Measurements from ENCODE around the gene KIF25. TPM values are rescaled to one million over a fixed set of nuclear protein-coding genes. Genes with fewer than 3 reads are reported as not detected.
"Not testable (repeated sequence)": the region's sequence is repeated elsewhere in the genome, so short reads cannot be mapped to it uniquely, and the experiment has no call there.

KIF25 gene
- polyA plus RNA-seq, 2 donors = 0.05 to 0.10 TPM

DNA sequence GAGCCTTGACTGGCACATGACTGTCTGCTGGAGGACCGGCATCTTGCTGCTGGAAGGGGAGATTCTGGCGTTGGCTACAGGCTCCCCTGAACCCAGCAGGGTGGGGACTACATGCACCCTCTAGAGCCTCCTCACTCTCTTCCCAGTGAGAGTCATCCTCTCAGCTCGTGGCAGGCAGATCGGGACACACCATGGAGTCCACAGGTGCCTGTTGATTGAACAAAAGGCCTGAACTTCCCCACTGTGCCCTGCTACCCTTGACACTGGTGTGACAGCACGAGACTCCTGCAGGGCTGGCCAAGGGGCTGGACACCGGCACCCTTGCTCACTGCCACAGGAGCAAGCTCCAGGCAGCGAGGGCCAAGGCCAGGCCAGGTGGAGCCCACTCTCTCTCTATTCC lies 73.3 kb downstream of the KIF25 start:
- WGBS, 2 donors = 87 to 91% methylated on average over 7 of the region's 7 CpGs
- Histone ChIP-seq H3K27me3 (ENCODE audit: control insufficient read depth in 1 of 2, insufficient read depth in 2 of 2, low read length in 2 of 2) (no peaks in the 10 kb centered on the region), H3K36me3 (ENCODE audit: control insufficient read depth in 2 of 2, insufficient read depth in 2 of 2, low read length in 1 of 2) (no peaks in the 10 kb centered on the region), H3K4me3 (ENCODE audit: low read depth in 1 of 2, low read length in 2 of 2) (no peak overlapping the region), H3K4me1 (ENCODE audit: control insufficient read depth in 2 of 2, insufficient read depth in 2 of 2, low read length in 1 of 2) (no peaks in the 10 kb centered on the region), H3K9me3 (ENCODE audit: control insufficient read depth in 2 of 2, insufficient read depth in 1 of 2, low read depth in 1 of 2, low read length in 1 of 2) (peaks cover 0 to 2% of the 10 kb centered on the region in 2 donors), H3K27ac (ENCODE audit: low read depth in 2 of 2, low read length in 1 of 2) (no peak overlapping the region)

DNA sequence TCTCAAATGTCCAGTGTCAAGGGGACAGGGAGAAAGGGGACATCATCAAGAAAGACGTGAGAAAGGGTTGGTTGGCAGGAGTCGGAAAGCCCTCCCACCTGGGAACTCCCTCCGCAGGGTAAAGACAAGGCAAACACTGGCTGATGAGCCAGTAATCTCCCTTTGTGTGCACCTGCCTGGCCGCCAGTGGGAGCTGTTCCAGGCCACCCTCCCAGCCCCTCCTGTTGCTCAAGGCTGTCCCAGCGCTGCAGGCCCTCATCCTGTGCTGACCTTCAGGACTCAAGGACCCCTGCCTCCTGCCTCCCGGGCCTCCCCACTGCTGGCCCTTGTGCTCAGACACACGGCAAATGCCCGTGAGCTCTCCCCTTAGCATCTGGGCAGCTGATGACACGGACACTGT lies 74.1 kb downstream of the KIF25 start:
- Histone ChIP-seq H3K9me3 (ENCODE audit: control insufficient read depth in 2 of 2, insufficient read depth in 1 of 2, low read depth in 1 of 2, low read length in 1 of 2) (peaks cover 0 to 2% of the 10 kb centered on the region in 2 donors), H3K36me3 (ENCODE audit: control insufficient read depth in 2 of 2, insufficient read depth in 2 of 2, low read length in 1 of 2) (no peaks in the 10 kb centered on the region), H3K4me1 (ENCODE audit: control insufficient read depth in 2 of 2, insufficient read depth in 2 of 2, low read length in 1 of 2) (no peaks in the 10 kb centered on the region), H3K27ac (ENCODE audit: low read depth in 2 of 2, low read length in 1 of 2) (no peak overlapping the region), H3K4me3 (ENCODE audit: low read depth in 1 of 2, low read length in 2 of 2) (no peak overlapping the region), H3K27me3 (ENCODE audit: control insufficient read depth in 1 of 2, insufficient read depth in 2 of 2, low read length in 2 of 2) (no peaks in the 10 kb centered on the region)
- WGBS, 2 donors = 61 to 70% methylated on average over 9 of the region's 9 CpGs

DNA sequence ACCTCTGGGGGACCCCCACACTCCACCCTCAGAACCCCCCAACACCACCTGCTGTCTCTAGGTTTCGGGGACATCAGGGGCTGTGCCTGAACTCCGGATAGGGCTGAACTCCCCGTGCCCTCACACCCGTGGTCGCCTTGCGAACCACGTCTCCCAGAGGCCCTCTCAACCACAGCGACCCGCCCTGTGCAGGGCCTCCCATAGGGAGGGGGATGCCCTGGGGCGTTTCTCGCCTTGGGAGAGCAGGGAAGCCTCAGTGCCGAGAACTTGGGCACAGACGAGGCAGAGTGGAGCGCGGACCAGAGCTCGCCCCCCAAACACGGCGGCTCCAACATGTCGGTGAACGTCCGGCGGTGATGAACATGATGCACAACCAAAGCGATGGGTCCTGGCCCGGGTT lies 74.8 kb downstream of the KIF25 start:
- WGBS, 2 donors = 77 to 84% methylated on average over 24 of the region's 24 CpGs
- Histone ChIP-seq H3K27me3 (ENCODE audit: control insufficient read depth in 1 of 2, insufficient read depth in 2 of 2, low read length in 2 of 2) (no peaks in the 10 kb centered on the region), H3K9me3 (ENCODE audit: control insufficient read depth in 2 of 2, insufficient read depth in 1 of 2, low read depth in 1 of 2, low read length in 1 of 2) (peaks cover 0 to 2% of the 10 kb centered on the region in 2 donors), H3K4me1 (ENCODE audit: control insufficient read depth in 2 of 2, insufficient read depth in 2 of 2, low read length in 1 of 2) (no peaks in the 10 kb centered on the region), H3K27ac (ENCODE audit: low read depth in 2 of 2, low read length in 1 of 2) (no peak overlapping the region), H3K4me3 (ENCODE audit: low read depth in 1 of 2, low read length in 2 of 2) (no peak overlapping the region), H3K36me3 (ENCODE audit: control insufficient read depth in 2 of 2, insufficient read depth in 2 of 2, low read length in 1 of 2) (no peaks in the 10 kb centered on the region)

DNA sequence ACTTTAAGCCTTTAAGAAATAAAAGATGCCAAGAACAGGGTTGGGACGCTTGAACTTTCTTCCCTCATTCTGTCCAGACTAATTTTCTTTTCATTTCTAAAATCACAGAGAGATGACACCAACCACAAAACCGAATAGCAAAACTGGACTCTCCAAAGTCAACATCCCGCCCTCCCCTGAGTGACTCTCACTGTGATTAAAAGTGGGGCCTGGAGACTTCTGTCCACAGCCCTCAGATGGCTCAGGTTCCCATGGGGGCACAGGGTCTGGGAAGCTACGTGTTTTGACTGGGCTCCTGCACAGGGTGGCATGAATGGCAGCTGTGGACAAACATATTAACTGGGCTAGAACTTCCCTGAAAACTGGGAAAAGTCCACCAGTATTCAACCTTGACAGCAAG lies 75.3 kb downstream of the KIF25 start:
- Histone ChIP-seq H3K36me3 (ENCODE audit: control insufficient read depth in 2 of 2, insufficient read depth in 2 of 2, low read length in 1 of 2) (no peaks in the 10 kb centered on the region), H3K27me3 (ENCODE audit: control insufficient read depth in 1 of 2, insufficient read depth in 2 of 2, low read length in 2 of 2) (no peaks in the 10 kb centered on the region), H3K27ac (ENCODE audit: low read depth in 2 of 2, low read length in 1 of 2) (no peak overlapping the region), H3K9me3 (ENCODE audit: control insufficient read depth in 2 of 2, insufficient read depth in 1 of 2, low read depth in 1 of 2, low read length in 1 of 2) (peaks cover 0 to 2% of the 10 kb centered on the region in 2 donors), H3K4me1 (ENCODE audit: control insufficient read depth in 2 of 2, insufficient read depth in 2 of 2, low read length in 1 of 2) (no peaks in the 10 kb centered on the region), H3K4me3 (ENCODE audit: low read depth in 1 of 2, low read length in 2 of 2) (no peak overlapping the region)
- WGBS, 2 donors = 54 to 59% methylated on average over 4 of the region's 4 CpGs

DNA sequence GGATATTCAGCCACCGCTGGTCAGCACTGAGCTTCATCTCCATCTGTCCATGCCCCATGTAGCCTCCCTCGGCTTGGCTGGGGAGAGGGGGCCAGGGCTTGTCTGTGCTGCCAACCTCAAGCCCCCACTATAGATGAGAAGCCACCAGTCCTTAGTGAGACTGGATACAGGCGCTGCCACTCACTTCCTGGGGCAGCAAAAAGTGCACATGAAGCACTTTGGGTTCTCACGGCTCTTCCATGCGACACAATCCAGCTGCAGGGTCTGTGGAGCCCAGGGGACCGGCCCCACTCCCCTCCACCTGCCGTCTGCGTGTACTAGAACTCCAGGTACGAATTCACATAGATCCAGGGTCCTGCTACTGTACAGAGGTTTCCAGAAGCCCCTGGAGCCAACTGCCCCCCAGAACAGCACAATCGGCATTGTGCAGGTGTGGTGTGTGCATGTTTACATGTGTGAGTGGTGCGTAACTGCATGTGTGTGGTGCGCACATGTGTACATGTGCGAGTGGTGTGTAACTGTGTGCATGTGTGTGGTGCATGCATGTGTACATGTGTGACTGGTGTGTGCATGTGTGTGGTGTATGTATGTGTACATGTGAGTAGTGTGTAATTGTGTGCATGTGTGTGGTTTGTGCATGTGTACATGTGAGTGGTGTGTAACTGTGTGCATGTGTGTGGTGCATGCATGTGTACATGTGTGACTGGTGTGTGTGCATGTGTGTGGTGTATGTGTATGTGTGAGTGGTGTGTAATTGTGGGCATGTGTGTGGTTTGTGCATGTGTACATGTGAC lies 76.7 kb downstream of the KIF25 start:
- H3K27ac ChIP-seq (ENCODE audit: low read depth in 2 of 2, low read length in 1 of 2) = no peak overlapping the region
- H3K9me3 ChIP-seq (ENCODE audit: control insufficient read depth in 2 of 2, insufficient read depth in 1 of 2, low read depth in 1 of 2, low read length in 1 of 2) = peaks cover 0 to 2% of the 10 kb centered on the region in 2 donors
- WGBS, 2 donors = 77 to 87% methylated on average over 13 of the region's 13 CpGs
- no peaks in the 10 kb centered on the region for H3K4me1 ChIP-seq (ENCODE audit: control insufficient read depth in 2 of 2, insufficient read depth in 2 of 2, low read length in 1 of 2)
- no peaks in the 10 kb centered on the region for H3K36me3 ChIP-seq (ENCODE audit: control insufficient read depth in 2 of 2, insufficient read depth in 2 of 2, low read length in 1 of 2)
- no peaks in the 10 kb centered on the region for H3K27me3 ChIP-seq (ENCODE audit: control insufficient read depth in 1 of 2, insufficient read depth in 2 of 2, low read length in 2 of 2)
- H3K4me3 ChIP-seq (ENCODE audit: low read depth in 1 of 2, low read length in 2 of 2) = no peak overlapping the region

DNA sequence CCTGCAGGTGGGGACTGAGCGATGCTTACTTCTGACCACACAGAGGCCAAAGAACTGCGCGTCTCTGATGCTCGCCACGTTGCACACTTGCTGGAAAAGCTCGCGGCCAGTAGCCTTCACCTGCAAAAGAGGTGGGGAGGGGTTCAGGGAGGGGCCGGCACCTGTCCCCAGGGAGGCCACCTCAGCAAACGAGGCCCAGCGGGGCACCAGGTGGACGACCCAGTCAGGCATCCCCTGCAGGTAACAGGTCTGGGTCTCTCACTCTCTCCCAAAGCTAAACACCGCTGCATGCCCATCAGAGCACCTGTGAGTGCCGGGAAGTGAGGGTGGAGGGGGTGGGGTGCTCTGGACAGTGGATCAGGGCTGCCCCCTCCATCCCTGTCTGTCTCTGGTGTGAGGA lies 77.7 kb downstream of the KIF25 start:
- no peak overlapping the region for H3K4me3 ChIP-seq (ENCODE audit: low read depth in 1 of 2, low read length in 2 of 2)
- peaks cover 0 to 2% of the 10 kb centered on the region in 2 donors for H3K9me3 ChIP-seq (ENCODE audit: control insufficient read depth in 2 of 2, insufficient read depth in 1 of 2, low read depth in 1 of 2, low read length in 1 of 2)
- H3K36me3 ChIP-seq (ENCODE audit: control insufficient read depth in 2 of 2, insufficient read depth in 2 of 2, low read length in 1 of 2) = no peaks in the 10 kb centered on the region
- 79 to 88% methylated on average over 13 of the region's 13 CpGs for WGBS, 2 donors
- H3K4me1 ChIP-seq (ENCODE audit: control insufficient read depth in 2 of 2, insufficient read depth in 2 of 2, low read length in 1 of 2) = no peaks in the 10 kb centered on the region
- H3K27me3 ChIP-seq (ENCODE audit: control insufficient read depth in 1 of 2, insufficient read depth in 2 of 2, low read length in 2 of 2) = no peaks in the 10 kb centered on the region
- H3K27ac ChIP-seq (ENCODE audit: low read depth in 2 of 2, low read length in 1 of 2) = no peak overlapping the region

DNA sequence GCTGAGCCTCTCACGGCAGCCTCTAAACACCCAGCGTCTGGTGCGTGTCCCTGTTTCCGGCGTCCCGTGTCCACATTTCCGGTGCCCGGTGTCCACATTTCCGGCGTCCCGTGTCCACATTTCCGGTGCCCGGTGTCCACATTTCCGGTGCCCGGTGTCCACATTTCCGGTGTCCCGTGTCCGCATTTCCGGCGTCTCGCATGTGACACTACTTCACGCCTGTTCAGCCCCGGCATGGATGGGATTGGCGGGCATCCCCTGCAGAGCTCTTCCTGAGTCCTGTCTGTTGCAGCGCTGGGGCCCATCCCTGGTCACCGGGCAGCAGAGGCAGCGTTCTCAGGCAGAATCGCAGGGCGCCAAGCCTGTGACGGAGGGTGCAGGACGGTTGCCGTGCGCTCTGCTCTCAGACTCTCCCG lies 78.3 kb downstream of the KIF25 start:
- no peak overlapping the region for H3K27ac ChIP-seq (ENCODE audit: low read depth in 2 of 2, low read length in 1 of 2)
- no peaks in the 10 kb centered on the region for H3K4me1 ChIP-seq (ENCODE audit: control insufficient read depth in 2 of 2, insufficient read depth in 2 of 2, low read length in 1 of 2)
- H3K36me3 ChIP-seq (ENCODE audit: control insufficient read depth in 2 of 2, insufficient read depth in 2 of 2, low read length in 1 of 2) = no peaks in the 10 kb centered on the region
- H3K9me3 ChIP-seq (ENCODE audit: control insufficient read depth in 2 of 2, insufficient read depth in 1 of 2, low read depth in 1 of 2, low read length in 1 of 2) = peaks cover 0 to 2% of the 10 kb centered on the region in 2 donors
- H3K27me3 ChIP-seq (ENCODE audit: control insufficient read depth in 1 of 2, insufficient read depth in 2 of 2, low read length in 2 of 2) = no peaks in the 10 kb centered on the region
- H3K4me3 ChIP-seq (ENCODE audit: low read depth in 1 of 2, low read length in 2 of 2) = no peak overlapping the region
- 90 to 92% methylated on average over 29 to 34 of the region's 34 CpGs for WGBS, 2 donors

DNA sequence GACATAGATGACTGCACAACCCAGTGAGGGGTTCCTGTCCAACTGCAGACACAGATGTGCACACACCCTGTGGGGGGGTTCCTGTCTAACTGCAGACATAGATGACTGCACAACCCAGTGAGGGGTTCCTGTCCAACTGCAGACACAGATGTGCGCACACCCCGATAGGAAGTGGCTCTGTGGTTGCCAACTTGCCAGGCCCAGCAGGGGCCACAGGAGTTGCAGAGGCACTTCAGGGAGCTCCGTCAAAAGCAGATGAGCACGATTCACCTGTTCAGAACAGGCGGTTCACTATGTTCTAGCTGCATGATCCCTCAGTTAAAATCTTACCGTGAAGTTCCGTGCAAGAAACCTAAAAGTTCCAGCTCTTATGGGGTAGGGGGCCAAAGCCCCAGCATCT lies 79.9 kb downstream of the KIF25 start:
- H3K36me3 ChIP-seq (ENCODE audit: control insufficient read depth in 2 of 2, insufficient read depth in 2 of 2, low read length in 1 of 2); H3K27ac ChIP-seq (ENCODE audit: low read depth in 2 of 2, low read length in 1 of 2); H3K4me1 ChIP-seq (ENCODE audit: control insufficient read depth in 2 of 2, insufficient read depth in 2 of 2, low read length in 1 of 2); H3K27me3 ChIP-seq (ENCODE audit: control insufficient read depth in 1 of 2, insufficient read depth in 2 of 2, low read length in 2 of 2); H3K4me3 ChIP-seq (ENCODE audit: low read depth in 1 of 2, low read length in 2 of 2); H3K9me3 ChIP-seq (ENCODE audit: control insufficient read depth in 2 of 2, insufficient read depth in 1 of 2, low read depth in 1 of 2, low read length in 1 of 2): not testable (repeated sequence)
- WGBS, 2 donors = 88 to 93% methylated on average over 7 of the region's 7 CpGs

DNA sequence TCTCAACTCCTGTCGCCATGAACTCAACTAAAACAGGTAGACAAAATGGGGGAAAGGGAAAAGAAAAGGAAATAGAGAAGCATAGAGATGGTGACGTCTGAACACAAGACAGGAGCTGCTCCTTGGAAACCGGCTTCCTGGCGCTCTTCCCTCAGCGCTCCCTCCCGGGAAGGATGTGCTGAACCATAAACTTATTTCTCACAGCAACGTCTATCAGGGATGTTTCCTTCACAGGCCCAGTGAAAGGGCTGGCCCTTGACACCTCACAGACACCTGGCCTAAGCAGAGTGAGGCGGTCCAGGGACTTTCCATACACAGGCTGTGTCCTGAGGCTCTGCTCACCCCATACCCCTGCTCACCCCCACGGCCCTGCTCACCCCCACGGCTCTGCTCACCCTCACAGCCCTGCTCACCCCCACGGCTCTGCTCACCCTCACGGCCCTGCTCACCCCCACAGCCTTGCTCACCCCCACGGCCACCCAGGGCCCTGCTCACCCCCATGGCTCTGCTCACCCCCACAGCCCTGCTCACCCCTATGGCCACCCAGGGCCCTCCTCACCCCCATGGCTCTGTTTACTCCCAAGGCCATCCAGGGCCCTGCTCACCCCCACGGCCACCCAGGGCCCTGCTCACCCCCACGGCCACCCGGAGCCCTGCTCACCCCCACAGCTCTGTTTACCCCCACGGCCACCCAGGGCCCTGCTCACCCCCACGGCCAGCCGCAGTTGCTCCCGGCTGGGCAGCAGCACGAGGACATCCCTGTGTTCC lies 80.9 kb downstream of the KIF25 start:
- H3K27ac ChIP-seq (ENCODE audit: low read depth in 2 of 2, low read length in 1 of 2) = no peak overlapping the region
- H3K27me3 ChIP-seq (ENCODE audit: control insufficient read depth in 1 of 2, insufficient read depth in 2 of 2, low read length in 2 of 2) = no peaks in the 10 kb centered on the region
- H3K9me3 ChIP-seq (ENCODE audit: control insufficient read depth in 2 of 2, insufficient read depth in 1 of 2, low read depth in 1 of 2, low read length in 1 of 2) = peaks cover 0 to 2% of the 10 kb centered on the region in 2 donors
- H3K4me1 ChIP-seq (ENCODE audit: control insufficient read depth in 2 of 2, insufficient read depth in 2 of 2, low read length in 1 of 2) = no peaks in the 10 kb centered on the region
- H3K4me3 ChIP-seq (ENCODE audit: low read depth in 1 of 2, low read length in 2 of 2) = no peak overlapping the region
- no peaks in the 10 kb centered on the region for H3K36me3 ChIP-seq (ENCODE audit: control insufficient read depth in 2 of 2, insufficient read depth in 2 of 2, low read length in 1 of 2)
- 67 to 69% methylated on average over 20 to 21 of the region's 21 CpGs for WGBS, 2 donors

Measured in esophagus (tissue), 2 donors.